ENCODE results near the gene GATA1.
A peak's percentile ranks its signal among the peaks of the same experiment; 100 is the strongest.
"Not testable (repeated sequence)": the region's sequence is repeated elsewhere in the genome, so short reads cannot be mapped to it uniquely, and the experiment has no call there.

Gene GATA1

GRCh38 chrX:48815266-48815665 lies 28.9 kb downstream of the GATA1 start:
- DNase-seq (ENCODE audit: low spot score), result no peak

GRCh38 chrX:48816014-48816810 lies 29.8 kb downstream of the GATA1 start:
- DNase-seq (ENCODE audit: low spot score), result no peak

GRCh38 chrX:48818098-48818497 lies 31.7 kb downstream of the GATA1 start:
- no peak for DNase-seq (ENCODE audit: low spot score)

GRCh38 chrX:48818866-48819265 lies 32.5 kb downstream of the GATA1 start:
- DNase-seq (ENCODE audit: low spot score), result no peak

GRCh38 chrX:48819394-48819793 lies 33.0 kb downstream of the GATA1 start:
- DNase-seq (ENCODE audit: low spot score), result not testable (repeated sequence)

GRCh38 chrX:48823053-48823452 lies 36.7 kb downstream of the GATA1 start:
- DNase-seq (ENCODE audit: low spot score), result no peak

GRCh38 chrX:48824066-48824465 lies 37.7 kb downstream of the GATA1 start:
- DNase-seq (ENCODE audit: low spot score), result no peak

GRCh38 chrX:48826135-48826875 lies 39.9 kb downstream of the GATA1 start, which contains the start of gene ERAS:
Gene ERAS, plus strand, starts transcription at chrX:48826513. Its CDS starts 2,611 bp downstream, at chrX:48829124.
- no peak for DNase-seq (ENCODE audit: low spot score)

- DNase-seq (ENCODE audit: low spot score), result no peak
These were observed 40.7 kb downstream of the GATA1 start for GRCh38 chrX:48826876-48827653.

- DNase-seq (ENCODE audit: low spot score), result no peak
These were observed 41.2 kb downstream of the GATA1 start for GRCh38 chrX:48827654-48827968.

- no peak for DNase-seq (ENCODE audit: low spot score)
These were observed 42.8 kb downstream of the GATA1 start for GRCh38 chrX:48829016-48829735.

GRCh38 chrX:48831136-48831908 lies 44.9 kb downstream of the GATA1 start:
- DNase-seq (ENCODE audit: low spot score), result no peak

GRCh38 chrX:48831909-48832291 lies 45.5 kb downstream of the GATA1 start:
- no peak for DNase-seq (ENCODE audit: low spot score)

GRCh38 chrX:48833542-48834138 lies 47.2 kb downstream of the GATA1 start:
- no peak for DNase-seq (ENCODE audit: low spot score)

GRCh38 chrX:48834383-48834709 lies 48.0 kb downstream of the GATA1 start:
- DNase-seq (ENCODE audit: low spot score), result no peak

- DNase-seq (ENCODE audit: low spot score), result peak; percentile 65
These were observed 49.3 kb downstream of the GATA1 start, which contains the start of gene PCSK1N for GRCh38 chrX:48835524-48836329. Gene PCSK1N, minus strand, starts transcription at chrX:48835610. Its CDS starts 78 bp downstream, at chrX:48835532.

- no peak for DNase-seq (ENCODE audit: low spot score)
These were observed 53.3 kb downstream of the GATA1 start for GRCh38 chrX:48839686-48840085.
